B cell (primary cell): ENCODE measurements around the gene ARIH2. TPM values are rescaled to one million over a fixed set of nuclear protein-coding genes. Genes with fewer than 3 reads are reported as not detected.

ENCODE experiments used
- ATAC-seq: fragments of 200-7000 bp; cut with Tn5 transposase; one replicate; pipeline ENCODE4 v1.10.0; 2021; ENCODE audit warnings: low read depth, mild to moderate bottlenecking, moderate number of reproducible peaks, moderate library complexity
- CTCF ChIA-PET: fragments of 350-600 bp; sonication (Branson Sonifier 250); formaldehyde crosslinking; loops from one replicate; lab custom pipeline; 2021; ENCODE audit warnings: antibody characterized with exemption, inconsistent platforms; lab: Charles Lee
- POLR2A ChIA-PET: fragments of 350-600 bp; sonication (Branson Sonifier 250); formaldehyde crosslinking; loops from one replicate; lab custom pipeline; 2021; ENCODE audit warnings: antibody characterized with exemption; lab: Charles Lee
- DNase-seq: peaks from one replicate; pipeline ENCODE4 v3.0.0; 2013
- H2AFZ ChIP-seq: 2 replicates; pipeline ENCODE4 v1.6.1; 2012; ENCODE audit warnings: mild to moderate bottlenecking, low read depth, low read length; ENCODE audit not compliant: insufficient read depth, poor library complexity, severe bottlenecking
- H3K27ac ChIP-seq, 2 donors: 1 replicate in 1 of 2; 2 replicates in 1 of 2; pipeline ENCODE4 v1.5.1; 2012 to 2013; ENCODE audit warnings: low read length in 2 of 2, mild to moderate bottlenecking in 2 of 2, moderate library complexity in 1 of 2
- H3K27me3 ChIP-seq, 4 experiments: fragments of 200-600 bp in 1 of 4; sonication (generic) in 1 of 4; replicated peaks in 1 of 4; 1 replicate in 2 of 4; 2 replicates in 2 of 4; pipeline versions ENCODE4 v1.6.1 to v1.7.0; 2013 to 2016; ENCODE audit warnings: low read length in 3 of 4, mild to moderate bottlenecking in 2 of 4, mixed read lengths in 1 of 4, moderate library complexity in 1 of 4; ENCODE audit not compliant: insufficient read depth in 4 of 4, control insufficient read depth in 3 of 4; ENCODE audit errors: control extremely low read depth in 1 of 4
- H3K36me3 ChIP-seq, 2 experiments: replicated peaks in 1 of 2; 1 replicate in 1 of 2; 2 replicates in 1 of 2; pipeline versions ENCODE4 v1.6.1 to v1.7.1; 2013; ENCODE audit warnings: low read length in 1 of 2; ENCODE audit not compliant: insufficient read depth in 2 of 2, control insufficient read depth in 1 of 2; ENCODE audit errors: control extremely low read depth in 1 of 2, extremely low read depth in 1 of 2
- H3K4me1 ChIP-seq, 2 donors: fragments of 200-600 bp in 1 of 2; sonication (generic) in 1 of 2; 1 replicate in 1 of 2; 2 replicates in 1 of 2; pipeline versions ENCODE4 v1.5.1 to v1.6.1; 2013 to 2017; ENCODE audit warnings: low read length in 2 of 2; ENCODE audit not compliant: control insufficient read depth in 2 of 2, insufficient read depth in 2 of 2
- H3K4me2 ChIP-seq: replicated peaks from 2 replicates; pipeline ENCODE3; 2012; ENCODE audit warnings: mild to moderate bottlenecking, low read depth, low read length; ENCODE audit not compliant: poor library complexity, severe bottlenecking
- H3K4me3 ChIP-seq, 5 experiments: fragments of 200-600 bp in 1 of 5; sonication (generic) in 1 of 5; 1 replicate in 3 of 5; 2 replicates in 2 of 5; pipeline versions ENCODE4 v1.5.1 to v1.7.0; 2011 to 2016; ENCODE audit warnings: low read length in 4 of 5, mild to moderate bottlenecking in 4 of 5, low read depth in 2 of 5, control low read depth in 1 of 5, moderate library complexity in 1 of 5; ENCODE audit not compliant: insufficient read depth in 1 of 5; ENCODE audit errors: control extremely low read depth in 1 of 5, extremely low read depth in 1 of 5
- H3K79me2 ChIP-seq: fragments of 200-600 bp; sonication (generic); one replicate; pipeline ENCODE4 v1.6.0; 2016; ENCODE audit warnings: low read length; ENCODE audit not compliant: control insufficient read depth, insufficient read depth
- H3K9ac ChIP-seq: fragments of 200-600 bp; sonication (generic); 2 replicates; pipeline ENCODE4 v1.6.1; 2017; ENCODE audit warnings: mild to moderate bottlenecking, low read length, moderate library complexity
- H3K9me3 ChIP-seq, 3 donors: one replicate each; pipeline versions ENCODE4 v1.6.1 to v1.7.1; 2013; ENCODE audit warnings: low read length in 2 of 3; ENCODE audit not compliant: control insufficient read depth in 2 of 3, insufficient read depth in 1 of 3; ENCODE audit errors: control extremely low read depth in 1 of 3
- H4K20me1 ChIP-seq: 2 replicates; pipeline ENCODE4 v1.6.0; 2012; ENCODE audit warnings: mild to moderate bottlenecking, low read length; ENCODE audit not compliant: insufficient read depth, control insufficient read depth, poor library complexity, severe bottlenecking
- H3K27ac Mint-ChIP-seq: one replicate; pipeline ENCODE4 v1.8.0; 2021; ENCODE audit warnings: mixed read lengths
- H3K27me3 Mint-ChIP-seq: one replicate; pipeline ENCODE4 v1.8.0; 2021; ENCODE audit warnings: mixed read lengths
- H3K4me1 Mint-ChIP-seq: one replicate; pipeline ENCODE4 v1.8.0; 2021; ENCODE audit warnings: mixed read lengths
- H3K4me3 Mint-ChIP-seq: one replicate; pipeline ENCODE4 v1.8.0; 2021; ENCODE audit warnings: mixed read lengths
- H3K9me3 Mint-ChIP-seq: one replicate; pipeline ENCODE4 v1.8.0; 2022; ENCODE audit warnings: mixed read lengths; ENCODE audit not compliant: insufficient read depth
- EZH2 ChIP-seq: IDR thresholded peaks from 2 replicates; pipeline ENCODE4 v1.6.1; 2012; ENCODE audit warnings: borderline replicate concordance, low read depth, mild to moderate bottlenecking, moderate library complexity, low read length; ENCODE audit not compliant: insufficient read depth, poor library complexity, severe bottlenecking
- WGBS: methylation state at CpG from one replicate; pipeline ENCODE4 v1.1.5; 2013; ENCODE audit warnings: missing lambda C conversion rate; ENCODE audit not compliant: insufficient coverage; 5-methylcytosine and 5-hydroxymethylcytosine counted together
- intact Hi-C: fragments of 100-400 bp; cut with micrococcal nuclease; formaldehyde crosslinking; loops from one replicate; pipeline ENCODE4 v1.10.0; 2022
- polyA plus RNA-seq: library from polyadenylated mRNA; depleted of rRNA; stranded (reverse); fragments of >200 nt; gene quantifications from 2 replicates; pipeline ENCODE4 v1.2.3, GENCODE V29; 2012
- total RNA-seq, 2 donors: library from RNA; stranded (reverse); fragments of 120-200 nt in 1 of 2; gene quantifications; 1 replicate in 1 of 2; 2 replicates in 1 of 2; pipeline versions ENCODE4 v1.2.3 to v1.2.4, GENCODE V29; 2013 to 2022
- TF ChIP-seq, protein P1 (sequence below): fragments of 200-600 bp; IDR thresholded peaks from one replicate; pipeline ENCODE4 v1.8.0; 2022; ENCODE audit warnings: antibody characterized with exemption, mild to moderate bottlenecking

Gene ARIH2
- total and polyA plus RNA-seq, 2 donors (not counting 1 experiment from before 2014, with no cell fraction given): 114 to 148 TPM

DNA sequence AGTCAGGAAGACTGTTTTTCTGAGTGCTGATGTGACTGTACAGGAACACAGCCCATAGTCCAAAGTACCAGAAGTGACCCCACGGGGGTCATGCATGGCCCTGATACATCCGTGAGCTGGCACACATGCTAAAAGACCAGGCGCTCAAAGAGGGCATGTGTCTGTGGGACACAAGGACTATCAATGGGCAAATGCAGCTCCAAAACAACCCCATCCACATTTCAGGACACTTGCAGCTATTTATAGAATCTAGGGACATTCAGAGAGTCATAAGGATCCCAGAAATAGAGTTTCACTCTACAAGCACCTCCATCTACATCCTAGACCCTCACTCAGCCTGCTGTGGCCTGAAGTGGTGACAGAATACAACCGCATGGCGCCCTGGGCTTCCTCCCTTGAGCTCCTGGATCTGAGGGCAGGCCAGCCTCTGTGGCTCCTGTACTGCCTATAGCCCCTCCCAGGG is 37.0 kb upstream of the ARIH2 start:
- ChIA-PET POLR2A (no interaction called here), CTCF (interaction anchor here (0.8 kb wide), 1 partner anchor 16 kb away, joined by 3 read pairs; no protein-coding TSS in a partner anchor)
- Histone ChIP-seq H3K79me2 (peaks cover 6% of the 10 kb centered on the region), H3K27me3 (no peaks in the 10 kb centered on the region), H3K27ac (no peak overlapping the region), H3K9ac (no peak overlapping the region), H2AFZ (no peak overlapping the region), H3K36me3 (peaks cover 1 to 6% of the 10 kb centered on the region in 2 experiments), H3K4me2 (no peak overlapping the region), H3K9me3 (no peaks in the 10 kb centered on the region), H4K20me1 (no peaks in the 10 kb centered on the region), H3K4me3 (no peak overlapping the region), H3K4me1 (no peaks in the 10 kb centered on the region)
- intact Hi-C loops: no loop called here
- WGBS: 98% methylated on average over 5 of the region's 5 CpGs
- no peak for ATAC-seq
- Mint-ChIP-seq H3K27me3 (no peaks in the 10 kb centered on the region), H3K9me3 (no peaks in the 10 kb centered on the region), H3K27ac (no peak overlapping the region), H3K4me1 (peaks cover 7% of the 10 kb centered on the region), H3K4me3 (no peak overlapping the region)
- TF ChIP-seq, protein P1, sequence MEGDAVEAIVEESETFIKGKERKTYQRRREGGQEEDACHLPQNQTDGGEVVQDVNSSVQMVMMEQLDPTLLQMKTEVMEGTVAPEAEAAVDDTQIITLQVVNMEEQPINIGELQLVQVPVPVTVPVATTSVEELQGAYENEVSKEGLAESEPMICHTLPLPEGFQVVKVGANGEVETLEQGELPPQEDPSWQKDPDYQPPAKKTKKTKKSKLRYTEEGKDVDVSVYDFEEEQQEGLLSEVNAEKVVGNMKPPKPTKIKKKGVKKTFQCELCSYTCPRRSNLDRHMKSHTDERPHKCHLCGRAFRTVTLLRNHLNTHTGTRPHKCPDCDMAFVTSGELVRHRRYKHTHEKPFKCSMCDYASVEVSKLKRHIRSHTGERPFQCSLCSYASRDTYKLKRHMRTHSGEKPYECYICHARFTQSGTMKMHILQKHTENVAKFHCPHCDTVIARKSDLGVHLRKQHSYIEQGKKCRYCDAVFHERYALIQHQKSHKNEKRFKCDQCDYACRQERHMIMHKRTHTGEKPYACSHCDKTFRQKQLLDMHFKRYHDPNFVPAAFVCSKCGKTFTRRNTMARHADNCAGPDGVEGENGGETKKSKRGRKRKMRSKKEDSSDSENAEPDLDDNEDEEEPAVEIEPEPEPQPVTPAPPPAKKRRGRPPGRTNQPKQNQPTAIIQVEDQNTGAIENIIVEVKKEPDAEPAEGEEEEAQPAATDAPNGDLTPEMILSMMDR: no peak
- TF ChIP-seq EZH2: no peak
- DNase-seq: no peak

DNA sequence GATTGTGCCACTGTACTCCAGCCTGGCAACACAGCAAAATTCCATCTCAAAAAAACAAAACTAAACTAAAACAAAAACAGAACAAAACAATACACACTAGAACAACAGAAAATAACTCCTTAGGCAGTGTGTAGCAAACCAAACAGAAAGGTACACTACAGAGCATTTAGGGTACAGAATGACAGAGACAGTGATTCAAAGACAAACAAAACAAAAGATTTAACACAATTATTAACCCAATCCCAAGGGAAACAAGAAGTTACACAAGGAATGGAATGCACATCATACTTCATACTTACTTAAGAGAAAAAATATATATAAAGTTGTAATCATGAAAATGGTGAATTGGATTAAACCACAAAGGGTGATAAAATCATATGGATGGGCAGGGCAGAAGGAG is 32.9 kb upstream of the ARIH2 start:
- POLR2A ChIA-PET: no interaction called here
- Mint-ChIP-seq H3K27me3 (no peaks in the 10 kb centered on the region), H3K4me3 (no peak overlapping the region), H3K4me1 (no peaks in the 10 kb centered on the region), H3K9me3 (no peaks in the 10 kb centered on the region), H3K27ac (no peak overlapping the region)
- Histone ChIP-seq H3K36me3 (peaks cover 2 to 11% of the 10 kb centered on the region in 2 experiments), H3K4me1 (no peaks in the 10 kb centered on the region), H3K4me3 (no peak overlapping the region), H4K20me1 (no peaks in the 10 kb centered on the region), H3K4me2 (no peak overlapping the region), H2AFZ (no peak overlapping the region), H3K79me2 (peaks cover 11% of the 10 kb centered on the region), H3K27me3 (no peaks in the 10 kb centered on the region), H3K27ac (no peak overlapping the region), H3K9ac (no peak overlapping the region), H3K9me3 (no peaks in the 10 kb centered on the region)
- TF ChIP-seq EZH2: no peak
- TF ChIP-seq, protein P1: no peak
- intact Hi-C loops: no loop called here
- ATAC-seq: no peak
- CTCF ChIA-PET: no interaction called here
- DNase-seq: no peak
